HG03039 (cell line): ENCODE measurements around the gene ATF5.
A peak's percentile ranks its signal among the peaks of the same experiment; 100 is the strongest.

Experiments
- ATAC-seq: cut with Tn5 transposase; IDR thresholded peaks from one replicate; pipeline ENCODE4 v1.9.1; 2021; ENCODE audit warnings: mild to moderate bottlenecking, moderate library complexity; ENCODE audit not compliant: unreplicated experiment

ATF5 gene

DNA sequence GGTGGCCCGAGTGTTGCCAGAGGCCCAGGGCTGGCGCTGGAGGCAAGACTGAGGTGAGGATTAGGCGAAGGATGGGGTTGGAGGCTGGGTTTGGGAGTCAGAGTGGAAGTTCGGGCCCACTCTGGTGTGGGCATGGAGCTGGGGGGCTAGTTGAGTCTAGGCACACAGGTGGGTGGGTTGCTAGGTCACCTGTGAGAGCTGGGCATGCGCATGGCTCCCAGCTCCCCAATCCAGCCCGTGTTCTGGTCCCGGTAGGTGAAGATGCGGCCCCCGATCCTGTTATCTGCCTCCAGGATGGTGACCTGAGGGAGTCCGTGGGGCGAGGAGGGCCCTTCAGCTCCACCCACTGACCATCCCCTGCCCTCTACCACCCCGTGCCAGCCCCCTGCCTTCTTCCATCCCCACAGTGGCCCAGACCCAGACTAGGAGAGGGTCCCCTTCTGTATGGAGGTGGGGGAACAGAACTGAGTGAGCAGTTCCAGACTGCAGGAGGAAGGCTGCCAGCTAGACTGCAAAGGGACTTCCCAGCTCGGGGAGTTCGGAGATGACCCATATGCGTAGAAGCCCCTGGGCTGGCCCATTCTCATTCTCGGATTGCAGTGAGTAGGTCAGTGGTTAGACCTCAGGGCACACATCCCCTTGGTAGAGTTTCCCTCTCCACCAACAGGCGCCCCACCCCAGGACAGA, 34.0 kb upstream of the ATF5 start:
- ATAC-seq, result no peak

DNA sequence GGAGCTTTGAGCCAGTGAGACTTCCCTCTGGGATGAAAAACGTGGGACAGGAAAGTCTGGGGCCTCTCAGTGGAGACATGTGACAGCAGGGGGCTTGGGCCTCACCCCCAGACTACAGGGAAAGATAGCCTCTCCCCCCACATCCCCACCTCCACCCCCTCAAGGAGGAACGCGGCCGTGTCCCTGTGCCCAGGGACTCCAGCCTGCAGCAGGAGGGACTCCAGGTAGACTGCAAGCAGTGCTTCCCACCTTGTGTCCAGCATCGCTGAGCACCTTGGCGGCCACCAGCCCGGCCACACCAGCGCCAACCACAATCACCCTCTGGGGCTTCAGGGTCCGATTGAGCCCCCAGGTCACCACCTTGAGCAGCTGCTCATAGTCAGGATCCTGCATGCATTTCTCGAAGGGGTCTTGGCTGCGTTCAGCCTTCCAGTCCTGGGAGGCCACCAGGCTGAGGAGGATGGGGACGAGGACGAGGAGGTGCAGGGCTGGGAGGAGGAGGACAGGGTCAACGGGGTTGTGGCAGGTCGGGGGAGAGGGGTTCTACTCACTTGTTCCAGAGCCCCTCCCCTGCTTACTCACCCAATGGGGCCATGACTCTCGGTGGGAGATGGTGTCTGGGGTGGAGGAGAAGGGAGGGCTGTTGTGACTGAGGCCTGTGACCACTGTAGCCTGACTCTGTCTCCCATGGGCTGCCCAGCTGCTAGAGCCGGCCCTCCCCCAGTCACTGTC, 33.3 kb upstream of the ATF5 start:
- ATAC-seq, result no peak

DNA sequence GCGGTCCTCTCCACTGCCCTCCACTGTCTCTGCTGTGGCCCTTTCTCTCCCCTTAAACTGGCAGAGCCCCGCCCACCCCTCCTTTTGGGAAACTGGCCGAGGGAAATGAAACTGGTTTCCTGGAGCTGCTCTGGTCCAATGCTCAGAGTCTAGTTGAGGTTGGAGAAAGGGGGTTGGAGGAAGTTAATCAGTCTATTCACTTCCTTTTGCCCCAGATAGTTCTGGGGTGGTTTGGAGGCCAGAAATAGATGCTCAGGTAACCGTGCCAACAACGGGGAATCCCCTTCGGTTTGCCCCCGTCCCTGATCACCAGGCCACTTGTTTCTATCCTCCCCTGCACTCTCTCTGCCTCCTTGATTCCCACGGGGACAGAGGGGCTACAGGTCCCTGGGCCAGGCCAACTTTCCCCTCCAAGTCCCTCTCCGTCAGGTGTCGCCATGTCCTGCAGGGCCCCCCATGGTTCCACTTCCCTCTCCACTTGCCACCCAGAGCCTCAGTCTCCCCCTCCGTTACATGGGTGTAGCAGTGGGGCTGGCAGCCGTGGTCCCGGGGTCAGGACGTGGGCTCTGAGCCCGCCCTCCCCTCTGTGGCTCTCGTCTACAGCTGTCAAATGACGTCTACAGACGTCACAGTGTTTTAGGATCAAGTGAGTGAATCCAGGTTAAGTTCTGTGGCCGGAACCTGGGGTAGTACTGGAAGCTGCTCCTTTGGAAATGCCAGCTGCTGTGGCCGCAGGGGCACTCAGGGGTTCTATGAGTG, 32.0 kb upstream of the ATF5 start, which contains the start of gene IL4I1:
TSS of gene IL4I1 (minus strand) at position 25 of the 759 bp plus-strand sequence. CDS start 727 bp downstream, outside the sequence.
- no peak for ATAC-seq

DNA sequence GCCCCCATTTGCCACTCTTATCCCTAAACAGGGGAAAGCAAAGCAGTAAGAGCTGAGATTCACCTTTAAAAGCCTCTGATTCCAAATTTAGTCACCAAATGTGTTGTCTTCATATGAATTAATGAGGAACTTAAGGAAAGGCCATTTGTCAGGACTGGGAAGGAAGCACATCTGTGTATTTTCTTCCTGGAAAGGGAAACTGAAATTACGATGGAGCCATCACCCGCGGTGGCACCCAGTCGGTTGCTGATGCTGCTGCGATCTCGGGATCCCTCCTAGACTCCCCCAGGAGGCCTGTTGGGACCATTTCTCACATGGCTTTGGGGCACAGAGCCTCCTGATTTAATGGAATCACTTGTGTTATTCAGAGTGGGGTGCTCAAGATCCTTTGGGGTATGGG, 24.9 kb upstream of the ATF5 start:
- ATAC-seq, result no peak

DNA sequence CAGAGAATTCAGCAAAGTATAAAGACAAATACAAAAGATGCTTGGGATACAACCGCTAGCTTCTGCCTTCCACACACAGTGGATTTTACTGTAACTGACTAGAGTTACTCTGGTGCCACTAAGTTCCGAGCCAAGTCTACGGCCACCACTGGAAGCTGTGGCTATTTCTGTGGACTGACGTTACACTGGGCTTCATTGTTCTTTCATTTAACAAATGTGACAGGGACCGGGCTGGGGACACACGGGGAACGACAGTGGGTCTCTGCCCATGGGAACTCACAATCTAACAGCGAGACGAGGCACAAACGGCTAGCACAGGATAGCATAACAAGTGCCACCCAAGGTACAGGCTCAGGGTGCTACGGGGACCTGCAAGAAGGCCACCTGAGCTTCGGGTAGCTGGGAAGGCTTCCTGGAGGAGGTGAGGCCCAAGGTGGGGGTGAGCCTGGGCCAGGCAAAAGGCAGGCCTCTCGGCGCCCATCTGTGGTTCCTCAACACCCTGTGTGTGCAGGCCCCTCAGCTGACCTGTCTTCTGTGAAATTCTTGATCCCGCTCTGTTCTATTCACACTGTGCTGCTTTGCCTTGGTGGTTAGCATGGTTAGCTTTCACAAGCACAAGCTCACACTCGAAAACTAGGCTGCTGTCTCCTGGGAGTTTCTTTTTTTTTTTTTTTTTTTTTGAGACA, 22.0 kb upstream of the ATF5 start:
- no peak for ATAC-seq

DNA sequence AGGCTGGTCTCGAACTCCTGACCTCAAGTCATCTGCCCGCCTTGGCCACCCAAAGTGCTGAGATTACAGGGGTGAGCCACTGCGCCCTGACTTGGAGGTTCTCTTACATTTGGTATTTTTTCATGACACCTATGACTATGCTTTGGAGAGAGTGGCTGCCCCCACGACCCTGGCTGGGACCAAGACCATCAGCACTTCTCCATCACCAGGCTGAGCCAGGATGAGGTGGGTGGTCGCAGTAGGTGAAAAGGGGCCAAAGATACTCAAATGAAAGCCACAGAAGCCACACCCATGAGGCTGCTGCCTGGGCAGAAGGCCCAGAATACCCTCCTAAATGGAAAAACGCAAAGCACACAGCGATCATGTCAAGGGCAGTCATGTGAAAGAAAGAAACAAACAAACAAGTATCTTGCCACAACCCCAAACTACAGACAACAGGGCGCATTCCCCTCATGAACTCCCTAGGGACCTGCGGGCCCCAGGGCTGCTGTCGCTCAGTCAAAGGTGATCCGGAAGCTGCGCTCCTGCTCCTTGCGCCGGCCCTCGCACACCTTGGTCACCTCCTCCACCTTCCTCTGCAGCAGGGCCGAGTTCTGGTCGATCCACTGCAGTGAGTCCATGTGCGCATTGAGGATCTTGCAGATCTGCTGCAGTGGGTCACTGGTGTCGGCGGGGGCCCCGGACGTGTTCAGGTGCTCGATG, 21.1 kb upstream of the ATF5 start:
- ATAC-seq, result no peak

DNA sequence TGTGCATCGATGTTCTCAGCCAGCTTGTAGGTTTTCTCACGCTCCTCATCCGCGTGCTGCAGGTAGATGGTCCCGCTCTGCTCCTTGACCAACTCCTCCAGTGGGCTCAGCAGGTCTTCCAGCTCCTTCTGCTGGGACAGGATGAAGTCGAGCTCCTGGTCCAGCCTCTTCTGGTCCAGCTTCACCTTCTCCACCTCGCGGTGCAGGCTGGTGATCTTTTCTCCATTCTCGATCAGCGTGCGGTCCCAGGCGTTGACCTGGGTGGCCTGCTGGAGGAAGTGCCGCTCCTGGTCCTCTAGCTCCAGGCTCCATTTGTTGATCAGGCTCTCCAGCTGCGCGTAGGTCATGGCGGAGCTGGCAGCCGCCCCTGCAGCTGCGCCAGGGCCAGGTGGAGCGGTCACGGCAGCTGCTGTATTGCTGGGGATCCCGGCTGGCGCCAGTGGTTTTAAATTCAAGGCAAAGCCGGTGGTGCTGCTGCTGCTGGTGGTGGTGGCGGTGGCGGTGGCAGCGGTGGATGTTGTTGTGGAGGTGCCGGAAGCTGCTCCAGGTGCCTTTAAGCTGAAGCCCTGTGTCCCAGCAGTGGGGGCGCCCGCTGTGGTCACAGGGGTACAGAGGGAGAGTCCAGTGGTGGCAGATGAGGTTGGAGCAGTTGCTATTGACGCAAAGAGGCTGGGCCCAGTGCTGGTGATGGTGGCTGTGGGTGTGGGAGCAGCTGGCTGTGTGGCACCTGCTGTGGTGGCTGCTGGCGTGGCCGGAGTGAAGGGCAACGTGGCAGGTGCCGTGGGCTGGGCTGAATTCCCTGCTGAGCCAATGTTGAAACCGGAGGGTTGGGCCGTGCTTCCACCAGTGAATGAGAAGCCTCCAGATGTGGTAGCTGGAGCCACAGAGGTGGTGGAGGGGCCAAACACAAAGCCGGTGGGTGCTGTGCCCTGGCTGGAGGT, 20.3 kb upstream of the ATF5 start:
- ATAC-seq, result no peak

DNA sequence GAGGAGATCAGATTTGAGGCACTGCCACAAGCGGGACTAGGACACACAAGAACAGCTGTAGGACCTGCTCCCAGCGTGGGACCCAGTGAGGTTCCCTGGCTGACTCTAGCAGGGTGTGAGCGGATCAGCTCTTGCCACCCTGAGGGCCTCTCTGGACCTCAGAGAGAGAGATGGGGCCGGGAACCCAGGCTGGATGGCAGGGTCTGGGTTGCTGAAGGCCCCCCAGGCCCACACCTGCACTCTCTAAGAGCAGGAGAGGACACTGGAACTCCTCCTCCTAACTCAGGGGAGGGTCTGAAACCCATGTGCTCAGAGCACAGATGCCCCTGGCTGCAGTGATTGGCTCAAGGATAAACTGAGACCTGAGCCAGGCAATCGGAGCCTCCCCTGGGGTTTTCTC, 18.8 kb upstream of the ATF5 start:
- no peak for ATAC-seq

DNA sequence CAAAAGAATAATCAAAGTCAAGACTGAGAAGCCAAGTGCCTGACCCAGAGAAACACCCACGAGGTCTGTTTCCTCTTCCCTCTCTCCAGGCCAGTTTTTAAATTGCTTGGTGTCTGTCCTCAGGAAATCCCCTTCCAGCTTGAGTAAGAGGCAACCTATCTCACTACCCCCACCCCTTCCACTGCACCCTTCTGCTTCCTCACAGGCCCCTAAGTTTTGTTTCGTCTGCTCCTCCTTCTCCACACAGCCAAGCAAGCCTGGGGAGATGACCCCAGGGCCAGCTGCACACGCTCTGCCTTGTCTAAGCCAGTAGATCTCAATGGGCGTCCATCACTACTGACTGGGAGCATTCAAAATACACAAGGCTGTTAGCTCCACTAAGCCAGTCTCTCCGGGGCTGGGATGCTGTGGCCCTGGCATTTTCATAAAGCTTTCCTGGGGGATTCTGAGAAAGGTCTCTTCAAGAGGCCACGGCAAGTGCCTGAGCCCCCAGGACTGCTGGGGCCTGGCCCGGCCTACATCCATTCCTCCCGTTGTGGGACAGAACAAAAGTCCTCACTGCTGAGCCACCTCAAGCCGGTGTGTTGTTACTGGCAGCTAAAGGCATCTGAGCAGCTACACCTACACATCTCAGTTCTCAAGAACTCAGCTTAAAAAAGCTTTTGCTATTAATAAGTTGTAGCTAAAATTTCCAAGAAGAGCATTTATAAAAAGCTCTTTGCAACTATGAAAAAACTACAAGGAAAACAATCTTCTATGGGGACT, 17.4 kb upstream of the ATF5 start:
- peak; percentile 33 for ATAC-seq

DNA sequence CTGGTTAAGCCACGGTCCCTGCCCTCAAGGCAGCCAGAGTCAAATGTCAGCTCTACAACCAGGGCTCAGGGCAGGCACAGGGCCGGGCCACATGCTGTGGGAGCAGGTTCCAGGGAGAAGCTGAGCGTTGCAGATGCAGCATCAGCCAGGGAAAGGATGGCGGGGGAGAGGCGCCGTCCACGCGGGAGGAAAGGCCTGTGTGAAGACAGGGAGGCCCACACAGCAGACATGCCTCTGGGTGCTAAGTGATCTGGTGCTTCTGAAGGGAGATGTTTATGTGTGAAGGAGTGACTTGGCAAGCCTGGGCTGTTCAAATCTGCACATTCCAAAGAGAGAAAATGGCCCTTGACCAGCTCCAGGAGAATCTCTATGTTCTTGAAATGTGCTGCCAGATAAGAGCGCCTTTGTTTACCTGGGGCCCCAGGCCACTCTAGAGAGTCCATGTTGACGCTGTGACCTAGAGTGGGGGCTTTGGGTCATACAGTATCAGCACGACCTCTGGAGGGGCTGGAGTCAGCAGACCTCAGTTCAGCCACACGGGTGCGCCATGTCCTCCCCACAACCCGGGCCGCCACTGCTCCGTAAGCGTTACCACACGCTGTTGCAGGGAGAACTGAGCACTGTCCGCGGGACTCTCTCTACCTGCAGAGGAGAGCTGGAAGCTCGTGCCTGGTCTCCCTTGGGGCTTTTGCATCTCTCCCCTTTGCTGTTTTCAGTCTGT, 15.9 kb upstream of the ATF5 start:
- ATAC-seq, result no peak

DNA sequence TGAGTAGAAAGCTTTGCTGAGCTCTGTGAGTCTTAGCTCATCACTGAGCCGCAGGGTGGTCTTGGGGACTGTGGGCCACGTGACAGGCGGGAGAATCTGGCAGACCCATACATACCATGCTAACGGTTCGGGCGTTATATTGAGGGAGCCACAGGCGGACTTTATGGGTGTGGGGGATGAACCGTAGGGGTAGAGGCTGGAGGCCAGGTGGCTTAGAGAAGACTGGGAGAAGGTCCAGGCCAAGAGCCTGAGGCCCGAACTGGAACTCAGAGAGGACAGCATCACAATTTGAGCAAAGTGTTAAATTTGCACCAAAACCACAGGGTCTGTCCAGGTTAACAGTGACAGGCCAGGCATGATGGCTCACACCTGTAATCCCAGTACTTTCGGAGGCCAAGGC, 15.3 kb upstream of the ATF5 start:
- no peak for ATAC-seq

DNA sequence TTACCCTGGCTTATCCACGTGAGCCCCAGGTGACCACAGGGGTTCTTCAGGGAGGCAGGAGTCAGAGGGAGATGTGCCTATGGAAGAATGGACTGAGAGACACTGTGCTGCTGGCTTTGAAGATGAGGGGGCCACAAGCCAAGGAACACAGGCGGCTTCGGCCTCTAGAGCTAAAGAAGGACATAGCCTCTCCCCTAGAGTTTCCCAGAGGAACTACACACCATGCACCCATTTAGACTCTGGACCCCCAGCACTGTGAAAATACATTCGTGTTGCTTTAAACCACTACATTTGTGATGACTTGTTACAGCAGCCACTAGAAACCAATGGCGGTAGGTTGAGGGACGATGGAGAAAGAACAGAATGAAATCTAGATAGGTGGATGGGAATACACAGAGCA, 13.7 kb upstream of the ATF5 start:
- ATAC-seq, result no peak

DNA sequence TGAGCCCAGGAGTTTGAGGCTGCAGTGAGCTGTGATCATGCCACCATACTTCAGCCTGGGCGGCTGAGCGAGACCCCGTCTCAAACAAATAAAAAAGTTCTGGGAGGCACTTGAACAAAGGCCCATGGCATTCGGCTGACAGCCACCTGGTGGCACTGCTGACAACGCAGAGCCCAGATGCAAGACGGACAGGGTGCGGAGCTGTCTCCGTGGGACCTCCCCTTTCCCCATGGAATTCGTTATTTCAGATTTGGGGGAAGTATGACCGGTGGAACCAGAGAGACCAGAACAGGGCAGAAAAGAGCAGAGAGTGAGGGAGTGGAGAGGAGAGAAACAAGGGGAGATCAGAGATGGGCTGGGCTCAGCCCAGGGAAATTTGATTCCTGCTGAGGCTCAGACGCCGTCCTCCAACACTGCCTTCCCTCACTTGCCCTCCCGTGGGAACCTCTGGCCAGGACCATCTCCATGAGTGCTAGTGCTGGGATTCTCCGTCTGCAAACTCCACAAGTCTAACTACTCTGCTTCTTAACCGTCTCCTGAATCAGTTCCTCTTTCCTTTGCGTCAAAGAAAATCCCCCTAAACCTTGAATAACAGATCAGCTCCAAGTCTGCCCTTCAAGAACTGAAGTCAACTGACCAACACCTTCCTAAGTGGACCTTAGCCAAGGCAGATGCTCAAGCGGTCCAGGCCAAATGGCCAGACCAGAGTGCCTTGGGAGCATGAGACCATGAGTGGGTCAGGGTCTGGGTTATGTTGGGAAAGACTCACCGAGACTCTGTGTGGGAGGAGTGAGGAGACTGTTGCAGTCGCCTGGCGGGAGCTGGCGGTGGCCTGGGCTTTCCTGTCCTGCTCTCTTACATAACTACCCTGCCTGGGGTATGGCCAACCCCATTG, 11.9 kb upstream of the ATF5 start:
- ATAC-seq, result no peak

DNA sequence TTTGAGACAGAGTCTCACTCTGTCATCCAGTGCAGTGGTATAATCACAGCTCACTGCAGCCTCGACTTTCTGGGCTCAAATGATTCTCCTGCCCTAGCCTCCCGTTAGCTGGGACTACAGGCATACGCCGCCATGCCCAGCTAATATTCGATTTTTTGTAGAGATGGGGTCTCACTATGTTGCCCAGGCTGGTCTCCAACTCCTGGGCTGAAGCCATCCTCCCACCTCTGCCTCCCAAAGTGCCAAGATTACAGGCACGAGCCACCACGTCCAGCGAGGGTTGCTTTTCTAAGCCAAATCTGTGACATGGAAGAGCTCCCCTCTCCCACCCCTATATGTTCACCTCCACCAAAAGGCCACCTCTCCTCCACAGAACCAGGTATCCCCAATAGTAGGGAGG, 10.9 kb upstream of the ATF5 start:
- ATAC-seq, result no peak

DNA sequence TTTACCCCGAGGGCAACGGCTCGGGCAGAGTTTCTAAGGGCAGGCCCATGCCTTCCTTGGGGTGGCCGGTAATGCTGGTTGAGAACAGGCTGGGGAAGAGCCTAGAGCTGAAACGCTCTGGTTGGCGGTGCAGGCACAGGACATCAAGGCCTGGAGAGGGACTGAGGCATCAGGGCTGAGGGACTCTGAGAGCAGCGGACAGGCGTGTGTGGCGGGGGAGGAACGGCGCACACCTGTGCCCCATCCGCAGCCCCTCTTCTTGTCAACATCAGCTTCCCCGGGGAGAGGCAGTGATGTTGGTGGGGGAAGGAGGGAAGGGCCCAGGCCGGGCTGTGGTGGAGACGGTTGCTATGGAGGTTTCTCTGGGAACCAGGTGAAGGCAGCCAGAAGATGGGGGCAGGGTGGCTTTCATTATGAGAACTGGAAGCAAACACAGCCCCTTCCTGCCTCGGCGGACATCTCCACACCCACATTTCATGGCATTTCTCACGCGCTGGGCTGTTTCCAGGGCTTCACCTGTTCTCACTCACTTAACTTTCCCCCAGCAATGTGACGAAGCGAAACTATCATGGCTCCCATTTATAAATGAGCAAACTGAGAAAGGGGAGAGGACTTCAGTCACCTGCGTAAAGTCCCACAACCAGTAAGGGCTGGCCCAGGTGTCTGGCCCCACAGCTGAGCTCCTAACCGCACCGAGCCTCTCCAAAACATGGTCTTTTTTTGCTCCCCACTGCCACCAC, 8.2 kb upstream of the ATF5 start:
- ATAC-seq, result no peak
